Measurements from ENCODE around the gene HBE1.

DNA sequence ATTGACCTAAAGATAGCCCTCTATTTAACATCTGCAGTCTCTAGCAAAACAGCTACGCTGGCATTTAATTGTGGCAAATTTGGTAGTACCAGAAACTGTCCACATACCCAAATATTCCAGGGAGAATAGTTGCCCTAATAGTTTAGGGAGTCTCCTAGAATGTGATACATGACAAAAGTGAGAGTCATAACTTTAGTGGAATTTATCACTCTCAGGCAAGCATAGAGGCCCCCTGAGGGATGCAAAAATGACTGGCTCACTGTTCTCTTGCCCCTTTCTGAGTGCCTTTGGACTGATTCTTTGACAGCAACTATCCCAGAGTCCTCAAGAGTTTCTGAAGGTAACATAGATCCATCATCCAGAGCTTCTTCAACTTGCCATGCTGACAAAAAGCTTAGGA is 34.3 kb upstream of the HBE1 start:
- TF ChIP-seq, protein P1, sequence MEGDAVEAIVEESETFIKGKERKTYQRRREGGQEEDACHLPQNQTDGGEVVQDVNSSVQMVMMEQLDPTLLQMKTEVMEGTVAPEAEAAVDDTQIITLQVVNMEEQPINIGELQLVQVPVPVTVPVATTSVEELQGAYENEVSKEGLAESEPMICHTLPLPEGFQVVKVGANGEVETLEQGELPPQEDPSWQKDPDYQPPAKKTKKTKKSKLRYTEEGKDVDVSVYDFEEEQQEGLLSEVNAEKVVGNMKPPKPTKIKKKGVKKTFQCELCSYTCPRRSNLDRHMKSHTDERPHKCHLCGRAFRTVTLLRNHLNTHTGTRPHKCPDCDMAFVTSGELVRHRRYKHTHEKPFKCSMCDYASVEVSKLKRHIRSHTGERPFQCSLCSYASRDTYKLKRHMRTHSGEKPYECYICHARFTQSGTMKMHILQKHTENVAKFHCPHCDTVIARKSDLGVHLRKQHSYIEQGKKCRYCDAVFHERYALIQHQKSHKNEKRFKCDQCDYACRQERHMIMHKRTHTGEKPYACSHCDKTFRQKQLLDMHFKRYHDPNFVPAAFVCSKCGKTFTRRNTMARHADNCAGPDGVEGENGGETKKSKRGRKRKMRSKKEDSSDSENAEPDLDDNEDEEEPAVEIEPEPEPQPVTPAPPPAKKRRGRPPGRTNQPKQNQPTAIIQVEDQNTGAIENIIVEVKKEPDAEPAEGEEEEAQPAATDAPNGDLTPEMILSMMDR (IDR thresholded peaks at IDR 0.05 in 2 of 3, conservative IDR thresholded peaks at IDR 0.05 in 1 of 3; ENCODE audit: insufficient read depth in 2 of 3, low read depth in 1 of 3, low read length in 3 of 3), result no peak
- TF ChIP-seq, protein P2, sequence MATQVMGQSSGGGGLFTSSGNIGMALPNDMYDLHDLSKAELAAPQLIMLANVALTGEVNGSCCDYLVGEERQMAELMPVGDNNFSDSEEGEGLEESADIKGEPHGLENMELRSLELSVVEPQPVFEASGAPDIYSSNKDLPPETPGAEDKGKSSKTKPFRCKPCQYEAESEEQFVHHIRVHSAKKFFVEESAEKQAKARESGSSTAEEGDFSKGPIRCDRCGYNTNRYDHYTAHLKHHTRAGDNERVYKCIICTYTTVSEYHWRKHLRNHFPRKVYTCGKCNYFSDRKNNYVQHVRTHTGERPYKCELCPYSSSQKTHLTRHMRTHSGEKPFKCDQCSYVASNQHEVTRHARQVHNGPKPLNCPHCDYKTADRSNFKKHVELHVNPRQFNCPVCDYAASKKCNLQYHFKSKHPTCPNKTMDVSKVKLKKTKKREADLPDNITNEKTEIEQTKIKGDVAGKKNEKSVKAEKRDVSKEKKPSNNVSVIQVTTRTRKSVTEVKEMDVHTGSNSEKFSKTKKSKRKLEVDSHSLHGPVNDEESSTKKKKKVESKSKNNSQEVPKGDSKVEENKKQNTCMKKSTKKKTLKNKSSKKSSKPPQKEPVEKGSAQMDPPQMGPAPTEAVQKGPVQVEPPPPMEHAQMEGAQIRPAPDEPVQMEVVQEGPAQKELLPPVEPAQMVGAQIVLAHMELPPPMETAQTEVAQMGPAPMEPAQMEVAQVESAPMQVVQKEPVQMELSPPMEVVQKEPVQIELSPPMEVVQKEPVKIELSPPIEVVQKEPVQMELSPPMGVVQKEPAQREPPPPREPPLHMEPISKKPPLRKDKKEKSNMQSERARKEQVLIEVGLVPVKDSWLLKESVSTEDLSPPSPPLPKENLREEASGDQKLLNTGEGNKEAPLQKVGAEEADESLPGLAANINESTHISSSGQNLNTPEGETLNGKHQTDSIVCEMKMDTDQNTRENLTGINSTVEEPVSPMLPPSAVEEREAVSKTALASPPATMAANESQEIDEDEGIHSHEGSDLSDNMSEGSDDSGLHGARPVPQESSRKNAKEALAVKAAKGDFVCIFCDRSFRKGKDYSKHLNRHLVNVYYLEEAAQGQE (IDR thresholded peaks at IDR 0.05; ENCODE audit: borderline replicate concordance), result no peak
- TF ChIP-seq, protein P2 (CRISPR knock-in tag; IDR thresholded peaks at IDR 0.05; ENCODE audit: low read depth), result no peak
- TF ChIP-seq, protein P3, sequence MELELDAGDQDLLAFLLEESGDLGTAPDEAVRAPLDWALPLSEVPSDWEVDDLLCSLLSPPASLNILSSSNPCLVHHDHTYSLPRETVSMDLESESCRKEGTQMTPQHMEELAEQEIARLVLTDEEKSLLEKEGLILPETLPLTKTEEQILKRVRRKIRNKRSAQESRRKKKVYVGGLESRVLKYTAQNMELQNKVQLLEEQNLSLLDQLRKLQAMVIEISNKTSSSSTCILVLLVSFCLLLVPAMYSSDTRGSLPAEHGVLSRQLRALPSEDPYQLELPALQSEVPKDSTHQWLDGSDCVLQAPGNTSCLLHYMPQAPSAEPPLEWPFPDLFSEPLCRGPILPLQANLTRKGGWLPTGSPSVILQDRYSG (tag; conservative IDR thresholded peaks at IDR 0.05; ENCODE audit: low read depth), result no peak
- TF ChIP-seq YY1 (IDR thresholded peaks at IDR 0.05; ENCODE audit: borderline replicate concordance in 1 of 3, control insufficient read depth in 1 of 3, extremely low read depth in 1 of 3, insufficient read depth in 3 of 3, insufficient read length in 1 of 3, insufficient replicate concordance in 2 of 3, low read depth in 1 of 3, low read length in 2 of 3), result no peak
- TF ChIP-seq TARDBP (IDR thresholded peaks at IDR 0.05), result no peak
- TF ChIP-seq PCBP1 (IDR thresholded peaks at IDR 0.05; ENCODE audit: low read depth, low read length, poor library complexity, severe bottlenecking), result no peak
- TF ChIP-seq FOXA1 (IDR thresholded peaks at IDR 0.05; ENCODE audit: borderline replicate concordance), result no peak
- no peak for TF ChIP-seq SIN3A (IDR thresholded peaks at IDR 0.05; ENCODE audit: borderline replicate concordance in 2 of 2, control insufficient read depth in 1 of 2, low read depth in 2 of 2, low read length in 2 of 2)
- TF ChIP-seq KLF13 (tag; IDR thresholded peaks at IDR 0.05; ENCODE audit: borderline replicate concordance, low read depth), result no peak
- TF ChIP-seq, protein P4, sequence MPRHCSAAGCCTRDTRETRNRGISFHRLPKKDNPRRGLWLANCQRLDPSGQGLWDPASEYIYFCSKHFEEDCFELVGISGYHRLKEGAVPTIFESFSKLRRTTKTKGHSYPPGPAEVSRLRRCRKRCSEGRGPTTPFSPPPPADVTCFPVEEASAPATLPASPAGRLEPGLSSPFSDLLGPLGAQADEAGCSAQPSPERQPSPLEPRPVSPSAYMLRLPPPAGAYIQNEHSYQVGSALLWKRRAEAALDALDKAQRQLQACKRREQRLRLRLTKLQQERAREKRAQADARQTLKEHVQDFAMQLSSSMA (CRISPR knock-in tag; IDR thresholded peaks at IDR 0.05), result no peak
- no peak for TF ChIP-seq MTF1 (CRISPR knock-in tag; IDR thresholded peaks at IDR 0.05; ENCODE audit: borderline replicate concordance)

Measured in K562 (cell line).